Measurements from ENCODE around the gene DENND1A.
"Not testable (repeated sequence)": the region's sequence is repeated elsewhere in the genome, so short reads cannot be mapped to it uniquely, and the experiment has no call there.

DENND1A gene

DNA sequence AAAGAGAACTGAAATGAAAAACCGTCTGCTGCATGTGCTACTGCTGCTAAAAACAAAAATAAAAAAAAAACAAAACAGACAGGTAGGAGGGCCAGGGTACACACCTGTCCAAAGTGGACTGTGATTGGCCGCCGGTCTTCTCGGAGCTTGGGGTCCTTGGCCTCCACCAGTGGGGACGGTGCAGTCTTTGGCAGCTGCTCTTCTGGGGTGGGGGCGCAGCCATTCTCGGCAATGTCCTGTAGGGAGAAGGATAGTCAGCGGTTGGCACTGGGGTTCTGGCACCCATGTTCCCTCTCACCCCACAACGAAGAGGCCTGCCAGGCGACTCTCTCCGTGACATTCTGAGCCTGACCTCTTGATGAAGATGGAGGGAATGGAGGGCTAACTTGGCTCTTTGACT, 489.7 kb downstream of the DENND1A start:
- no peak for DNase-seq

DNA sequence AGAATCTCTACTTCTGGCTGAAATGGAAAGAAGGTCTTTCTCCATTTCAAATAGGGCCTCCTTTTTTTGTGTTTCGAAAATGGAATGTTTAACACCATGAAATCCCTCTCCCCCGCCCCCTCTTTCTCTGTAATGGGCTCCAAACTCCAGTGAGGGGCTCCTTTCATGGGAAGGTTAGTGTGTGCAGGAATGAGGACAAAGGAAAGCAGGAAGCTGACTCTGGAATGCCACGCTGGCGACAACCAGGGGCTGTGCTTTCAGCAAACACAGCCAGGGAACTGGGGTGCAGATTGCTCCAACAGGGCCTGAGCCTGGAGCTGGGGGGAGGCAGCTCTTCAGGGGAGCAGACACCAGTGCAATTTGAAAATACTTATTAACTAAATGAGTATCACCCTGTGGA, 491.1 kb downstream of the DENND1A start:
- DNase-seq = no peak

DNA sequence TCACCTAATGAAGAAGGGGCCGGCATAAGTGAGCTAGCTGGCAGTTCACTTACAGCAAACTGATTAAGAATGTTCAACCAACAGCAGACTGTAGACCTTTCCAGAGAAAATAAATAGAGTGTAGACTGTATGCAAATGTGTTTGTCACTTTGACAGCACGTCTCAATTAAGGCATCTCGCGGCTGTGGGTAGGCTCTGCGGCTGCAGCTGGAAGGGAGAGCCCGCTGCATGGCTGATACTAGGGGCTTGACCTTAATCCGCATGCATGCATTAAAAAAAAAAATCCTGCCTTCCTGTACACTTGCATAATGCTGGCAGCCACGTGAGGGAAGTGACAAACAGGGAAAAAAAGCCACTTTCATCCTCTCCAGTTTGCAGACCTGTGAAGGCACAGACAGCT, 491.6 kb downstream of the DENND1A start:
- no peak for DNase-seq

DNA sequence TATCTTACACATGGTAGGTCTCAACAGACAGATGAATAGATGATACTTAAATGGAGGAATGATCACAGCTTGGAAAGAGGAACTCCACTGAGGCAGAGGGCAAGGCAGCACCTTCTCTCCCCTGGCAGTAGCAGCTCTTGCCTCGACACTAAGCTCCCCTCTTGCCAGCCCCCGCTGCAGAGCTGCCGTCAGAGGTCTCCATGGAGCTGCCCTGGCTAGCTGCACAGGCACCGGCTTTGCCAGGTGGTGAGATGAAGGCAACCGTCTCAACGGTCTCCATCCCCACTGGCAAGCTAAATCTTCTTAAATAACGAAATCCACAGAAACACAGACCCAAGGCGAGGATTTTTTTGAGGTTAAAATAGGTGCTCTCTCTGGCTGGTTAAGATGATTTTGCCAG, 492.7 kb downstream of the DENND1A start:
- DNase-seq = no peak

DNA sequence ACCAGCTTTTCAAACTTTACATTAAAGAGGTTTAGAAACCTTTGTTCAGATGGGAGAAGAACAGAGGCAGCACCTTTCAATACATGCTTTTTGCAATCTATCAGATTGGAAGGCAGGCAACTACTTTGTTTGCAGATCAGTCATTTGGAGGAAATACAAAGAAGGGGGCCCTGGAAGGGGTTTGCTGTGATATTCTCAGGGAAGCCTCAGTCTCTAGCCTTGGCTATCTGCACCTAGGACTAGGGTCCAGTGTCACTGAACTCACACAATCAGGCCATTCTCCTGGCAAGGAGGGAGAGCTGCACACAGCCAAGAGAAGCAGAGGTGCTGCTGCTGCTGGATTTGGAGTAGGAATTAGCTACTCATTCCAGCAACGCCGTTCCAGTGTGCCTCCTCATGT, 494.5 kb downstream of the DENND1A start:
- DNase-seq = no peak

DNA sequence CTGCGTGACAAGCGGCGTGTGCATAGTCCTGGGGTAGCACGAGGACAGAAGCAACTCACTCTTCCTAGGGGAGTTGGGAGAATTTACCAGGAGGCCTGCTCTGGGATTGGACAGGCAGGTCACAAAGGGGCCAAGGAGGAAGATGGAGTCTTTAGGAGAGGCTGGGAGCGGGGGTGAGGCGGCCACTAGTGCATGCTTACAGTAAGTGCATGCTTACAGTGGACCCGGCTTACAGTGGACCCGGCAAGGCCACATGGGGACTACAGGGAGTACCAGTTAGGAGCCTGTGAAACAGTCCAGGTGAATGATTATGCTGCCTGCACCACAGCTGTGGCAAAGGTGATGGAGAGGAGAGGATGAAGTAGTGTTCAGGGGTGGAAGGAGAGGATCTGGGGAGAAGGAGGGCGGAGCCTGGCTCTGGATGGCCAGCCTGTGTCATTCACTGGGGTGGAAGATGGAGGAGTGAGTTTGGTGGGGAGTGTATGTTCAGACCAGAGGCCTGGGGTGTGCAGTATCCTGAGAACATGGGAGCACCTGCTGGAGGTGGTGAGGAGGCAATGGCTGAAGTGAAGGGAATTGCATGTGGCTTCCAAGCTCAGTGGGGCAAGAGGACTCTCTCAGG, 495.2 kb downstream of the DENND1A start:
- DNase-seq = no peak

DNA sequence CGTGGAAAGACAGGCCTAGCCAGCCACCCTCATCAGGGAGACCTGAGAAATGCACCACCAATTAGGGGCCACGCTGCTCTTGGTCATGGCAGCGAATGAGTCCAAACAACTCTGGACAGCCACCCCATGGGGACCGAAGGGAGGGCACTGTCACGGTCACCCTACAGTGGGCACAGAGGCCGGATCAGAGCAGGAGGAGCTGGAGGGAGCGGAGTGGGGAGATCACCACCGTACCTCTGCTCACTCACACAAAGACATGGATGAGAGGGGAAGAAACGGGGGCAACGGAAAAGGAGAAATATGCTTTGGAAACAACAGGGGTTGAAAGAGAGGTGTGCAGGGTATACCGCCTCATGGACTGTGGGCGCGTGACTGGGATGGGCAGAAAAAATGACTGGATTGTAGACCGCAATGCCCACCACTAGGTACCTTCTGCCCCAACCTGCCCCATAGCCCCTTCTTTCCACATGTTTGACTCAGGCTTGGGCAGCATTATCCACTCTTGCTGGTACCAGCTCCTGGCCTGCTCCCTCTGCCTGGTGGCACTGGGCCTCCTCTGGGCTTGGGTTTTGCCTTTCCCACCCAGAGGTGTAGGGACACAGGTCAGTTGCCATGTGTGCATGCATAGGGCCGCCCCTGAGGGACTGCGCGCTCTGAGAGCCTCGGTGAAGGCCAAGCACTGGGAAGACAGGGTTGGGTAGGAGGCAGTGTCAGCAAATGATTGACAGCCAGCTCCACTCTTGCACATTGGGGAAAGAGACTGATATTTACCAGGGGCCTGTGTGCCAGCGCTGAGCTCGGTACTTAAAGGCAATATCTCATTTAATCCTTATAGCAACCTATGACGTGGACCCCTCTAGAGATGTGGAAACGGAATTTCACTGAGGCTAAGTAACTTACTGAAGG, 497.3 kb downstream of the DENND1A start:
- no peak for DNase-seq

DNA sequence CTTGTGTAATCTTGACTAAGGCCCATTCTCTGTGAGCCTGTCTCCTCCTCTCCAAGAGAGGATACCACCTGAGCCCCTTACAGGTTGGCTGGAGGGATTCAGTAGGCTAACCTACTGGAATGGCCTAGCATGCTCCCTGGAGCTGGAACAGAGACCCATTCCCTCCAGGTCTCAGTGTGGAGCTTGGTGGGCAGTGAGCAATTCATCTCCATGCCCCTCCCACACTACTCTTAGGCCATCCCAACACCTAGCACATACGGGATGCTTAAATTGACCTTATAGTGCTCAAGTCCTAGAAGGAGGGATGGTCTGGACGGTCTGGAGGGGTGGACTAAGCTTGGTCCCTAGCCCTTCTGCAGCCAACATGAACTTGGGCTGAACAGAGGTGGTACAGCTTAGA, 498.3 kb downstream of the DENND1A start:
- no peak for DNase-seq

DNA sequence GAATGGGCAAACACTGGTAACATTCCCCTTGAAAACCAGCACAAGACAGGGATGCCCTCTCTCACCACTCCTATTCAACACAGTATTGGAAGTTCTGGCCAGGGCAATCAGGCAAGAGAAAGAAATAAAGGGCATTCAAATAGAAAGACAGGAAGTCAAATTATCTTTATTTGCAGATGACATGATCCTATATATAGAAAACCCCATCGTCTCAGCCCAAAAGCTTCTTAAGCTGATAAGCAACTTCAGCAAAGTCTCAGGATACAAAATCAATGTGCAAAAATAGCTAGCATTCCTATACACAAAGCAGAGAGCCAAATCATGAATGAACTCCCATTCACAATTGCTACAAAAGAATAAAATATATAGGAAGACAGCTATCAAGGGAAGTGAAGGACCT, 501.5 kb downstream of the DENND1A start:
- not testable (repeated sequence) for DNase-seq

DNA sequence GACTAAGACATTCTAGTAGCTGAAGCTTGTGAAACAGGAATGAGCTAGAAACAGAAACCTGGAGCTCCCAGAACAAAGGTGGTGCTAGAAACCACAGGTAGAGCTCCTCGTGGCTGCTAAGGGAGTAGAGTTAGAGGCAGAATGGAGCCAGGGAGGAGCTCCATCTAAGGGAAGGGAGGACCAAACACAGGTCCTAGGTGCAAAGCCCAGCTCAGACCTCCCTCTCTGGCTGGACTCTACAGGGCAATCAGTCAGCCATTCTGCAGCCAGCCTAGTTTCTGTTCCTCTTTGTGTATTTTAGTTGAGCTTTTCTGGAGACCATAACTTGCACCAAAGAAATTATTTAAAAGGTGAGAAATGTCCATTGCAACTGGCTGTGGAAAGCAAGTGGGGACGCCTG, 503.5 kb downstream of the DENND1A start:
- no peak for DNase-seq

DNA sequence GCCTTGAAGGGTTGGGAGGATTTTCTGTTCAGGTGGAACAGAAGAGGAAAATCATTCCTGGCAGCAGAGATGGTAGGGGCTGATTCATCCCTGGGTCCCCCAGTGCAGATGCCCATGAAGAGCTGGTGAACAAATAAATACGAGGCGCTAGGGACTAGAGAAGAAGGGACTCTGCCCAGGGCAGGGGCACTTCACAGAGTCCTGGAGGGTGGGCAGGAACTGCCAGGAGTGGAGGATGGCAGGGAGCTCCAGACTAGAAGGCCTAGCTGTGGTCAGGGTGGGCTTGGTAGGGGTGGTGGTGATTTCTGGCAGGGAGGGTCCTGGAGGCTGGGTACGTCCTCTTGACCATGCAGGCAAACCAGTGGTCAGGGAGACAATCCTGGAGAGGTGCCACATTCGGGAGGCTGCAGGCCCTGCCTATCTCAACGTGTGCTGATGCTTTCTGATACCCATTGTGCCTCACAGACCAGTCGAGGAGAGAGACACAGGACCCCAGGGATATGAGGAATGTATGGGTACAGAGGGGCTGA, 504.0 kb downstream of the DENND1A start:
- no peak for DNase-seq

DNA sequence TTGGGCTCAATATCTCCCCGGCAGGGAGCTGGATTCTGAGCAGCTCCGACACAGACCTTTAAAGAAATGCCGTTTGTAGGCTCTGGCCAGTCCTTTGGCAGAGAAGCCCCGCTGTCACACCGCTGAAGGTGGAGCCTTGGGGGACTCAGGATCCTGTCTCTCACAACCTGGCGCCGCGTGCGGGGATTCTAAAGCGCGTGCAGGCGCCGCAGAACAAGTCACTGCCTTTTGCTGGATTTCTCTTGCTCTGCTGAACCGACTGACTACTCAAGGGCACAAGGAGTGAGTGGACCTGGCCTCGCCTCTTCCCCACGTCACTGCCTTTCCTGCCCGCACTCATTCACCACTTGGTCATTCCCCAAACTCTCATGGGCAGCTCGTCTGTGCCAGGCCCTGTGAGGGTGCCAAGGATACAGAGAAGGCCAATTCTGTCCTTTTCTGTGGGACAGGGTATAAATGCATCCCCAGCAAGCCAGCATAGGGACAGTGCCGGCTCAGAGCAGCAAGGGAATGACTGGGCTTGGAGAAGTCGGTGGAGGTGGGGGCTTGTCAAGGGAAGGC, 504.6 kb downstream of the DENND1A start:
- DNase-seq = no peak

DNA sequence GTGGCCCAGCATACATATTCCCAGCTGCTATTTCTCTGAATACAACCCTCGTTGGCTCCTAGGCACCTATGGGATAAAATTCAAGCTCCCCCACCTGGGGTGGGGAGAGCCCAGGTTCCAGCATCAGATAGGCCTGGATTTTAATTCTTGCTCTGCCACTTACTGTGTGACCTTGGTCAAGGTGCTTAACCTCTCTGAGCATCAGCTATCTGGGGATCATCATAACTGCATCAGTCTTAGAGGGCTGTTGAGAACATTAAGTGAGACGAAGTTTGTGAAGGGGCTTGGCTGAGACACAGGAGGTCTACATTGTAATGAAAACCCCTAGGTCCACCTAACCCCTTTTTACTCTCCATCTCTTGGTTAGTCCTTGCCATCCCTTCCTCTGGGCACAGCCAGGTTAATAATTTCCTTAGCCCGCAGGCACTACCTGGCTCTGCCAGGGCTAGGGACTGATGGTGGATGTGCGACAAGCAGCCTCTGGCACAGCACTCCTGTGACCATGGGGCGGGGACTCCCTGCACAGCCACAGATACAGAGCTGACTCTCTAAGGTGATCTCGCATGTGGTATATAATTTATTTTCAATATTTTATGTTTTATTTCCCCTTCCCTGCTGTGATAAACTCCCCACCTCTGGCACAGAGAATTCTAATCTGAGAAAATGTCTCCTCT, 505.2 kb downstream of the DENND1A start:
- DNase-seq = no peak

DNA sequence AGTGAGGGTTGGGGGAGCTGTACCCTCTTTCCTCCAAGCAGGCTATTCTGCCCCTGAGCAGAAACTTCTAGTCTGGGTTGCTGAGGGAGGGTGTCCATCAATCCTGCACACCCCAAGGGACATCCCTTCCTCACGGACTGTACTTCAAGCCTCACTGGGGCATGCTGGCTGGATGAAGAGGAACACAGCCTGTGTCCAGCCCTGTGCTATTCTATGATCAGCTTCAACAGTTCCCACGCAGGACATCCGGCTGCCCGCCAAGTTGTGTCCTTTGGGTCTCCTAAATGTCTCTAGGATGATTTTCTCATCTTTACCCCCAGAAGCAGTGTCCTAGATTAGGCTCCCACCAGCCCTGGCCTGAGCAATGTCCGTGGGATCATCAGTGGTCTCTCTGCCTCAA, 505.8 kb downstream of the DENND1A start:
- DNase-seq = no peak

DNA sequence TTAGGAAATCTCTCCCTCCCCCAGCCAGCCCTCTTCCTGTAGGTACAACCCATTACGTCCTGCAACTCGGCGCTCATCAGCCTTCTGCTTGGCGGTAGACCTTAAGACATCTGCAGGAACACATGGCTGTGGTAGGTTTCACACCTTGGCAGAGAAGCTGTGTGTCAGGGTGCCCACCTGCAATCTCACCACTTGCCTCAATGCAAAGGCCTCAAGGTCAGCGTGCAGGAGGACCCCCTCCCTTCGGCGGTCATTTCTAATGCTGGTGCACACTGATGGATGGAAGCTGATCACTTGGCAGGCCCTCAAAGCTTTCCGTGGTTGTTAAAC, 506.6 kb downstream of the DENND1A start:
- no peak for DNase-seq

DNA sequence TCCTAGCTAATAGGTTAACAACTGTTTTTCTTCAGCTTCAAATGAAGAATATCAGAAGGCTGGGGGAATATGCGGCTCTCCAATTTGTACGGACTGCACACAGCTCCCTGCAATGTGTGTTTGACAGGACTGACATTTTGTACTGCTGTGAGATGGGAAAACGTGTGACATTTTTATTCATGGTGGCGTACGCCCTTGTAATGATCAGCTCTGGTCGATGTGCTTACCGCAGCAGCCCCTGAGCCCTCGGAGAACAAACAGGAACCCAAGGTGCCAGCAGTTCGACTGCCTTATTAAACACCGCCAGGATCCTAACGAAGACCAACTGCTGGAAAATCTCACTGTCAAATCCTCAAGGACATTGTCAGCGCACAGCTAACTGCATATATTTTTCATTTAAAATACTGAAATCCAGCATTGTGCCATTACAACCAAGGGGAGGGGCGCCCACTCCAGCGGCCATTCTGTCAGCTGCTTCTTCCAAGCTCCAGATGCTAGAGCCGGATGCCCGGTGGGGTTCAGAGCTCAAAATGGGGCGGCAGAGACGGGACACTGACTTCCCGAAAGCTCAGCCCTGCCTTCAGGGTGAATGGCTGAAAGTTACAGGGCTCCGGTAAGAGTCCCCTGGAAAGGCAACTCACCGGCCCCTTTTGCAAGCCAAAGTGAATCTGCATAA, 507.2 kb downstream of the DENND1A start:
- DNase-seq = no peak

DNA sequence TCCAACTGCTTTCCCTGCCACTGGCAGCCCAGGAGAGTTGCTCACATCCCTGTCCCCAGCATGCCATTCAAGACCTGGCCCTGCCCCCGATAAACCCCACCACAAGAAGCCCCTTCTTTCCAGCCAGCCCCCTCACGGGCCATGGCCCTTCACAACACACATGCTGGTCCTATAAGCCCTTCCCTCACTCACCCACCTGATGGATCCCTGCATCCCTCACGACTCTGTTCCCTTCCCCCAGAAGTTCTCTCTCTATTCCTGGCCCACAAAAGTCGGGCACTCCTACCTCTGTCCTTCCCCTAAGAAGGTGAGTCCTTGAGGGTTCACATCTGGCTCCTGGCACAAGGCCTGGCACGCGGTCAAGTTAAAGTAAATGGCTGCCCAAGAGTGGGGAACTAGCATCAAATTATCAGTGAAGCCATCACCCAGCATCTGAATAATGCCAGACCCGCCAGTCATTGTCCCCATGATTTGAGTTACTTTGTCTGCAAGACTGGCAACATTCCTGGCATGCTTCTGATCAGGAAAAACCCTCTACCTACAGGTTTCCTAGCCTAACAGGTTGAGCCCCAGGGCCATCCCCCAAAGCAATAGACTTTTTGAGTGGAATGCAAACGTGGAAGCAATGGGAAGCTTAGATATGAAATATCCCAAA, 508.0 kb downstream of the DENND1A start:
- no peak for DNase-seq

DNA sequence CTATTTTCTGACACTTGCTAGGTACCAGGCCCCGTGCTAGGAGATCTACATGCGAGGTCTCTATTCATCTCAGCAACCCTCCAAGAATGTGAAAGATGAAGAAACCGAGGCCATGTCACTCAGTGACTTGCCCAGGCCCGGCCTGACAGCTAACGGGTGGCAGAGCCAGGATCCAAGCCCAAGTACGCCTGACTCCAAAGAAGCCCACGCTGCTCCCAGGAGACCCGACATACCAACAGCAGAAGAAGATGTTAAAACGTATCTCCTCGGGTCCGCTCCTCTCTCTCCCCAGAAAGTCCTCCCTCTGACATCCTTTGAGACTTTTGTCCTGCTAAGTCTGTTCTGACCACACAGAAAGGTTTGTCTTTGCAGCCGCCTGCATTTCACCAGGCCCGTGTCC, 508.7 kb downstream of the DENND1A start:
- DNase-seq = no peak

DNA sequence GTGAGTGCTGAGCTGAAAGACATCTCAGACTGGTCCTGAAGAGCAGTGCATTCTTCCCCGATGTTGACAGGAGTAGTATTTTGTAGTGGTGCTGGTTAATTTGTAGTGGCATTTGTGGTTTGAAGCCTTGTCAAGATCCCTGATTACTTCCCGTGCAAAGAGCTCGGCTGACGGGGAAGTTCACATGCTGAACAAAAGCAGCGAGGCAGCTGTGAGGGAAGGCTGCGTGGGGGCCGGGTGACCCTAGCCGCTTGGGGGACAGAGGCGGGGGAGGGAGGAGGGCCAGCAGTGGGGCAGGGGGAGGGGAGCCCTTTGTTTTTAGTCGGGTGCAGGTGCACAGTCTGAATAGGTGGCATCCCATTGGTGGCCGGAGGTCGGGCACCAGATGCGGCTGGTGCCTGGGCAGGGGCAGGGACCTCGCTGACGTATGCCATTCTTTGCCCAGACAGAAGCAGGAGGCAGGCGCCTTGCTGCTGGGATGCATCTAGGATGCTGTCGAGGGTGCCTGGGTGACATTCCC, 509.3 kb downstream of the DENND1A start:
- DNase-seq = no peak

DNA sequence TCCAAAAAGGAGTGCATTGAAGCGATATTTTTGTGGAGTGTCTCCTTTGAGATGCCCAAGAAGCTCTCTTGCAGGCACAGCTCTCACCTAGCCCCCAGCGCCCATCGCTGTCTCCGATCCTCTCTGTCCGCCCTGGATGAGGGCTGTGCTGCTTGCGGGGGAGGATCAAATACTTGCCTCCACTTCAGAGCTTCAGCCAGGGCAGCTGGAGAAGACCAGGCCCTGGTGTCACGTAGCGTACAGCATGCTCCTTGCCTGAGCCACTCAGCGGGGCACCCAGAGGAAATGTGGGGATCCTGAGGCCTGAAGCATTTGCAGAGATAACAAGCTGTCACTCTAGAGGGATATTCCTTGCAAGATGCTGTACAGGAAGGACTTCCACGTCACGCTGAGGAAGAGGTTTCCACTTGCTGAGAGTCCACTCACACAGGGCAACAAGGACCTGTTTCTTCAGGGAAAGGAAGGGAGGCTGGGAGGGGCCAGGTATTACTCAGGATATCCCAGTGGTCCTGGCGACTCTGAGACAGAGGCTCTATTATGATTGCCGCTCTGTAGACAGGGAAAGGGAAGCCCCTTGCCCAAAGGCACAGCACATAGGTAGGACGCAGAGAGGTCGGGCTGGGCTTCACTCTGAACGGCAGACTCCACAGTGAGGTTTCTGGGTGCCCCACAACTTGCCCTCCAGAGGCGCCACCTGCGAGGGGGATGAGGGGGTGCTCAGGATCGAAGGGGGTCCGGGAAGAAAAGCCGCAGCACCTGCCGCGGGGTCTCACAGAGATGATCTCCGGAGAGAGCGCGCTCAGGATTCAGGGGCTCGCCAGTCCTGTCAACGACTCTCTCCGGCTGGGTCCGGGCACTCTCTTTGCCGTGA, 510.0 kb downstream of the DENND1A start:
- no peak for DNase-seq

DNA sequence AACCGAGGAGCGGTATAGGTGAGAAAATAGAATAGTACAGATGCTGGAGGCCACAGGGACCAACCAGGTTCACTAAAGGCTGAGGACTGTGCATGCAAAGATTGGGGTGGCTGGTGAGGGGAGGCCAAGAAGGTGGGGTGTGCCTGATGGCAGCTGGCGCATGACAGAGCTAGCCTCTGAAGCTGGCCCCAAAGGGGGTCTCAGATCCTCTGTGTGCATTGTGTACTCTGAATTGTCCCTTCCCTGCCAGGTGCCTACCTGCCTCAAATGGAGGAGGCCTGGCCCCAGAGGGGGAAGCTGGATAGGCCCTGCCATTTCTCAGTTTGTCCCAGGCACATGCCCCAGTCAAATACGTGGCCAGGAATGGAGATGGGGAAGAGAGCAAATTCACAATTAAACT, 510.8 kb downstream of the DENND1A start:
- no peak for DNase-seq

Measured in COR-L47 (cell line).